ENCODE data around the gene BICDL2. TPM values are rescaled to one million over a fixed set of nuclear protein-coding genes. Genes with fewer than 3 reads are reported as not detected.

The BICDL2 gene
- total and polyA plus RNA-seq, 2 donors from 2014 or later = 2.9 to 12.1 TPM

DNA sequence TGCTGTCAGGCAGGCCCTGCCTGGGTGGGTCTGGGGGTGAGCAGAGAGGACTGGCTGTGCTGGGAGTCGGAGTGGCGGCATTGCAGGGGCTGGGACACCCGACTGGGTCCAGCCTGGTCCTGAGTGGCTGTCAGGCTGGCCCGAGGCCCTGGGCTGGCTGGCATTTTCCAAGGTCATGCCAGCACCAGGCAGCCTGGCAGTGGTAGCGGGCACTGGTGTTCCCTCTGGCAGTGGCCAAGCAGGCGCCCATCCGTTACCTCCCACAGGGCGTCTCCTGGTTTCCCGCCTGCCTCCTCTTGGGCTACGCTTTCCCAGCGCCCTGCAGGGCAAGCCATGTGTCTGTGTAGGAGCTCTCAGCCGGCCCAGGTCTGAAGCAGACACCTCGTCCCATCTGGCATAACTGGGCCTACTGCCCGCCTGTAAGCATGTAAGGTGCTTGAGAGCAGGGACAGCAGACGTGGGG is 50.8 kb downstream of the BICDL2 start:
- H3K36me3 ChIP-seq (ENCODE audit: control insufficient read depth in 2 of 3, insufficient read depth in 3 of 3, low read length in 3 of 3) = no peaks in the 10 kb centered on the region
- H3K9ac ChIP-seq (ENCODE audit: low read length in 3 of 3) = no peak overlapping the region
- no peak overlapping the region for H3K4me3 ChIP-seq (ENCODE audit: low read length in 3 of 3)
- H3K4me1 ChIP-seq (ENCODE audit: control insufficient read depth in 2 of 3, insufficient read depth in 2 of 3, low read depth in 1 of 3, low read length in 3 of 3) = peaks cover 0 to under 1% (median 0%) of the 10 kb centered on the region in 3 donors
- H3K27ac ChIP-seq (ENCODE audit: low read depth in 2 of 2, low read length in 2 of 2) = no peak overlapping the region
- intact Hi-C loops (cut with DNase I) = no loop called here
- no peak for FAIRE-seq
- H3K27me3 ChIP-seq (ENCODE audit: control insufficient read depth, insufficient read depth, low read length) = no peaks in the 10 kb centered on the region
- no peak for TF ChIP-seq CTCF (IDR thresholded peaks at IDR 0.05; ENCODE audit: borderline replicate concordance, extremely low read depth, insufficient read depth)
- DNase-seq = no peak
- H3K9me3 ChIP-seq (ENCODE audit: control insufficient read depth in 2 of 3, insufficient read depth in 1 of 3, low read length in 3 of 3) = no peaks in the 10 kb centered on the region

- H3K4me3 ChIP-seq (ENCODE audit: low read length in 3 of 3) = no peak overlapping the region
- no peak overlapping the region for H3K9ac ChIP-seq (ENCODE audit: low read length in 3 of 3)
- no peaks in the 10 kb centered on the region for H3K36me3 ChIP-seq (ENCODE audit: control insufficient read depth in 2 of 3, insufficient read depth in 3 of 3, low read length in 3 of 3)
- intact Hi-C loops (cut with DNase I) = no loop called here
- H3K27ac ChIP-seq (ENCODE audit: low read depth in 2 of 2, low read length in 2 of 2) = no peak overlapping the region
- FAIRE-seq = no peak
- no peaks in the 10 kb centered on the region for H3K9me3 ChIP-seq (ENCODE audit: control insufficient read depth in 2 of 3, insufficient read depth in 1 of 3, low read length in 3 of 3)
- no peak for TF ChIP-seq CTCF (IDR thresholded peaks at IDR 0.05; ENCODE audit: borderline replicate concordance, extremely low read depth, insufficient read depth)
- H3K27me3 ChIP-seq (ENCODE audit: control insufficient read depth, insufficient read depth, low read length) = no peaks in the 10 kb centered on the region
- peaks cover 0 to 3% (median 0%) of the 10 kb centered on the region in 3 donors for H3K4me1 ChIP-seq (ENCODE audit: control insufficient read depth in 2 of 3, insufficient read depth in 2 of 3, low read depth in 1 of 3, low read length in 3 of 3)
- peak in 1 of 5 donors; percentile 78 for DNase-seq
These were observed 51.3 kb downstream of the BICDL2 start for GRCh38 chr16:2985462-2985861.

GRCh38 chr16:2983706-2984136 is 53.0 kb downstream of the BICDL2 start:
- intact Hi-C loops (cut with DNase I) = no loop called here
- no peak overlapping the region for H3K9ac ChIP-seq (ENCODE audit: low read length in 3 of 3)
- no peaks in the 10 kb centered on the region for H3K36me3 ChIP-seq (ENCODE audit: control insufficient read depth in 2 of 3, insufficient read depth in 3 of 3, low read length in 3 of 3)
- peak; percentile 89 for TF ChIP-seq CTCF (IDR thresholded peaks at IDR 0.05; ENCODE audit: borderline replicate concordance, extremely low read depth, insufficient read depth)
- H3K27ac ChIP-seq (ENCODE audit: low read depth in 2 of 2, low read length in 2 of 2) = no peak overlapping the region
- peaks cover 0 to 6% (median 0%) of the 10 kb centered on the region in 3 donors for H3K4me1 ChIP-seq (ENCODE audit: control insufficient read depth in 2 of 3, insufficient read depth in 2 of 3, low read depth in 1 of 3, low read length in 3 of 3)
- H3K9me3 ChIP-seq (ENCODE audit: control insufficient read depth in 2 of 3, insufficient read depth in 1 of 3, low read length in 3 of 3) = no peaks in the 10 kb centered on the region
- no peak overlapping the region for H3K4me3 ChIP-seq (ENCODE audit: low read length in 3 of 3)
- DNase-seq (peak; percentile 85 to 93 (median 91)), FAIRE-seq (no peak)
- H3K27me3 ChIP-seq (ENCODE audit: control insufficient read depth, insufficient read depth, low read length) = no peaks in the 10 kb centered on the region

- peaks cover 0 to 6% (median 0%) of the 10 kb centered on the region in 3 donors for H3K4me1 ChIP-seq (ENCODE audit: control insufficient read depth in 2 of 3, insufficient read depth in 2 of 3, low read depth in 1 of 3, low read length in 3 of 3)
- intact Hi-C loops (cut with DNase I) = no loop called here
These were observed 54.3 kb downstream of the BICDL2 start for GRCh38 chr16:2982402-2982801.

More at GRCh38 chr16:2982402-2982801, 54.3 kb downstream of the BICDL2 start:
- Histone ChIP-seq H3K36me3 (ENCODE audit: control insufficient read depth in 2 of 3, insufficient read depth in 3 of 3, low read length in 3 of 3) (no peaks in the 10 kb centered on the region), H3K27me3 (ENCODE audit: control insufficient read depth, insufficient read depth, low read length) (no peaks in the 10 kb centered on the region), H3K9ac (ENCODE audit: low read length in 3 of 3) (no peak overlapping the region), H3K9me3 (ENCODE audit: control insufficient read depth in 2 of 3, insufficient read depth in 1 of 3, low read length in 3 of 3) (no peaks in the 10 kb centered on the region), H3K27ac (ENCODE audit: low read depth in 2 of 2, low read length in 2 of 2) (no peak overlapping the region), H3K4me3 (ENCODE audit: low read length in 3 of 3) (no peak overlapping the region)
- FAIRE-seq (no peak), DNase-seq (no peak)
- no peak for TF ChIP-seq CTCF (IDR thresholded peaks at IDR 0.05; ENCODE audit: borderline replicate concordance, extremely low read depth, insufficient read depth)

All from kidney (tissue), 14 donors.